SK-N-SH treated with all-trans-retinoic acid at 6 μM for 48 hours (cell line): Measurements from ENCODE around the gene MXRA7.

ENCODE experiments used
- ATAC-seq: fragments of 200-7000 bp; cut with Tn5 transposase; 3 replicates; pipeline ENCODE4 v1.9.1; 2020; ENCODE audit warnings: mild to moderate bottlenecking, moderate library complexity
- BACH2 ChIP-seq: fragments of 250-450 bp; sonication (Bioruptor Pico); IDR thresholded peaks from 2 replicates; pipeline ENCODE4 v1.9.0; 2021; ENCODE audit warnings: mild to moderate bottlenecking, borderline replicate concordance
- CSDC2 ChIP-seq: fragments of 250-450 bp; sonication (Bioruptor Pico); IDR thresholded peaks from 2 replicates; pipeline ENCODE4 v1.5.0; 2020; ENCODE audit warnings: mild to moderate bottlenecking, moderate library complexity
- ESRRG ChIP-seq: fragments of 250-450 bp; sonication (Bioruptor Pico); IDR thresholded peaks from 2 replicates; pipeline ENCODE4 v1.6.1; 2021; ENCODE audit warnings: mild to moderate bottlenecking
- GLIS3 ChIP-seq: fragments of 250-450 bp; sonication (Bioruptor Pico); IDR thresholded peaks from 2 replicates; pipeline ENCODE4 v1.5.0; 2020; ENCODE audit warnings: mild to moderate bottlenecking, moderate library complexity
- ISL1 ChIP-seq: fragments of 250-450 bp; sonication (Bioruptor Pico); IDR thresholded peaks from 2 replicates; pipeline ENCODE4 v2.1.2; 2022; ENCODE audit warnings: mild to moderate bottlenecking, moderate library complexity
- OSR1 ChIP-seq: fragments of 250-450 bp; sonication (Bioruptor Pico); IDR thresholded peaks from 2 replicates; pipeline ENCODE4 v1.8.0; 2022; ENCODE audit warnings: moderate library complexity, mild to moderate bottlenecking, inconsistent platforms
- PATZ1 ChIP-seq: fragments of 250-450 bp; sonication (Bioruptor Pico); IDR thresholded peaks from 2 replicates; pipeline ENCODE4 v1.8.0; 2020; ENCODE audit warnings: mild to moderate bottlenecking, moderate library complexity, borderline replicate concordance
- POU6F1 ChIP-seq: fragments of 250-450 bp; sonication (Bioruptor Pico); IDR thresholded peaks from 2 replicates; pipeline ENCODE4 v1.8.0; 2021; ENCODE audit warnings: low read depth, mild to moderate bottlenecking, moderate library complexity, borderline replicate concordance
- PPARA ChIP-seq: fragments of 250-450 bp; sonication (Bioruptor Pico); IDR thresholded peaks from 2 replicates; pipeline ENCODE4 v1.5.0; 2020; ENCODE audit warnings: mild to moderate bottlenecking, borderline replicate concordance
- RARB ChIP-seq: fragments of 250-450 bp; sonication (Bioruptor Pico); IDR thresholded peaks from 2 replicates; pipeline ENCODE4 v1.8.0; 2021; ENCODE audit warnings: mild to moderate bottlenecking, moderate library complexity
- SNAI2 ChIP-seq: fragments of 250-450 bp; sonication (Bioruptor Pico); IDR thresholded peaks from 2 replicates; pipeline ENCODE4 v1.5.0; 2020; ENCODE audit warnings: mild to moderate bottlenecking, moderate library complexity
- TCF4 ChIP-seq: fragments of 250-450 bp; sonication (Bioruptor Pico); IDR thresholded peaks from 2 replicates; pipeline ENCODE4 v1.8.0; 2021; ENCODE audit warnings: mild to moderate bottlenecking, moderate library complexity, borderline replicate concordance
- TOX ChIP-seq: fragments of 250-450 bp; sonication (Bioruptor Pico); IDR thresholded peaks from 2 replicates; pipeline ENCODE4 v1.8.0; 2021; ENCODE audit warnings: mild to moderate bottlenecking, moderate library complexity, borderline replicate concordance
- ZC3H10 ChIP-seq: fragments of 250-450 bp; sonication (Bioruptor Pico); IDR thresholded peaks from 2 replicates; pipeline ENCODE4 v1.5.1; 2021; ENCODE audit warnings: mild to moderate bottlenecking, moderate library complexity
- ZFP3 ChIP-seq: fragments of 250-450 bp; sonication (Bioruptor Pico); IDR thresholded peaks from 2 replicates; pipeline ENCODE4 v1.5.0; 2020; ENCODE audit warnings: mild to moderate bottlenecking, moderate library complexity
- ZNF565 ChIP-seq: fragments of 450-650 bp; formaldehyde crosslinking; conservative IDR thresholded peaks from 2 replicates; pipeline ENCODE4 v1.5.0; 2020; ENCODE audit warnings: low read depth, mild to moderate bottlenecking, moderate library complexity
- ZNF70 ChIP-seq: fragments of 450-650 bp; formaldehyde crosslinking; IDR thresholded peaks from 2 replicates; pipeline ENCODE4 v1.5.0; 2020; ENCODE audit warnings: mild to moderate bottlenecking, moderate library complexity
- TF ChIP-seq, protein P1 (sequence below): fragments of 250-450 bp; sonication (Bioruptor Pico); IDR thresholded peaks from 2 replicates; pipeline ENCODE4 v1.5.1; 2020; ENCODE audit warnings: low read depth, mild to moderate bottlenecking, moderate library complexity
- TF ChIP-seq, protein P2 (sequence below): fragments of 250-450 bp; sonication (Bioruptor Pico); IDR thresholded peaks from 2 replicates; pipeline ENCODE4 v1.5.1; 2021; ENCODE audit warnings: mild to moderate bottlenecking, moderate library complexity

MXRA7 gene

GRCh38 chr17:76682296-76682695, 28.5 kb downstream of the MXRA7 start:
- no peak for TF ChIP-seq RARB (CRISPR knock-in tag)
- TF ChIP-seq TOX (CRISPR knock-in tag) = no peak
- no peak for ATAC-seq

GRCh38 chr17:76681222-76682137, 29.3 kb downstream of the MXRA7 start:
- TF ChIP-seq GLIS3 (no peak), TCF4 (CRISPR knock-in tag) (no peak), ESRRG (CRISPR knock-in tag) (no peak), ZC3H10 (no peak), OSR1 (CRISPR knock-in tag) (no peak), PATZ1 (CRISPR knock-in tag) (no peak)
- TF ChIP-seq, protein P1, sequence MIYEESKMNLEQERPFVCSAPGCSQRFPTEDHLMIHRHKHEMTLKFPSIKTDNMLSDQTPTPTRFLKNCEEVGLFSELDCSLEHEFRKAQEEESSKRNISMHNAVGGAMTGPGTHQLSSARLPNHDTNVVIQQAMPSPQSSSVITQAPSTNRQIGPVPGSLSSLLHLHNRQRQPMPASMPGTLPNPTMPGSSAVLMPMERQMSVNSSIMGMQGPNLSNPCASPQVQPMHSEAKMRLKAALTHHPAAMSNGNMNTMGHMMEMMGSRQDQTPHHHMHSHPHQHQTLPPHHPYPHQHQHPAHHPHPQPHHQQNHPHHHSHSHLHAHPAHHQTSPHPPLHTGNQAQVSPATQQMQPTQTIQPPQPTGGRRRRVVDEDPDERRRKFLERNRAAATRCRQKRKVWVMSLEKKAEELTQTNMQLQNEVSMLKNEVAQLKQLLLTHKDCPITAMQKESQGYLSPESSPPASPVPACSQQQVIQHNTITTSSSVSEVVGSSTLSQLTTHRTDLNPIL (CRISPR knock-in tag) = no peak
- peak; percentile 94 for ATAC-seq

DNA sequence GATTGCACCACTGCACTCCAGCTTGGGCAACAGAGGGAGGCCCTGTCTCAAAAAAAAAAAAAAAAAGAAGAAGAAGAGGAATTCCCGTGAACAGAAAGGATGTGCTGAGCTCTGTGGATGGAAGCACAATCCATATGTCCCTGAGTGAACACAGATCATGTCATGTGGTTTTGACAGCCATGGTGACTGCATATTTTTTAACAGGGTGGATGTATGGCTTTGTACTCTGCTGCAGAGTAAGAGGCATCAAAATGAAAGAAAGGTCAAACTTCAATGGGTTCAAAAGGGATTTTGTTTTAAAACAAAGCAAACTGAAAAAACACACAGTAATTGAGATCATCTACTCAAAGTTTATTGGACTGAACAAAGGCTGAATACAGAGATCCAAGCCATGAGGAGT, 31.5 kb downstream of the MXRA7 start:
- no peak for TF ChIP-seq SNAI2 (CRISPR knock-in tag)
- TF ChIP-seq, protein P1 (CRISPR knock-in tag) = no peak
- TF ChIP-seq RARB (CRISPR knock-in tag) = no peak
- no peak for TF ChIP-seq PPARA (CRISPR knock-in tag)
- TF ChIP-seq ISL1 = no peak
- TF ChIP-seq CSDC2 (CRISPR knock-in tag) = no peak
- no peak for TF ChIP-seq GLIS3
- no peak for TF ChIP-seq ZNF70 (CRISPR knock-in tag)
- TF ChIP-seq ESRRG (CRISPR knock-in tag) = no peak
- no peak for TF ChIP-seq BACH2 (CRISPR knock-in tag)
- TF ChIP-seq, protein P2, sequence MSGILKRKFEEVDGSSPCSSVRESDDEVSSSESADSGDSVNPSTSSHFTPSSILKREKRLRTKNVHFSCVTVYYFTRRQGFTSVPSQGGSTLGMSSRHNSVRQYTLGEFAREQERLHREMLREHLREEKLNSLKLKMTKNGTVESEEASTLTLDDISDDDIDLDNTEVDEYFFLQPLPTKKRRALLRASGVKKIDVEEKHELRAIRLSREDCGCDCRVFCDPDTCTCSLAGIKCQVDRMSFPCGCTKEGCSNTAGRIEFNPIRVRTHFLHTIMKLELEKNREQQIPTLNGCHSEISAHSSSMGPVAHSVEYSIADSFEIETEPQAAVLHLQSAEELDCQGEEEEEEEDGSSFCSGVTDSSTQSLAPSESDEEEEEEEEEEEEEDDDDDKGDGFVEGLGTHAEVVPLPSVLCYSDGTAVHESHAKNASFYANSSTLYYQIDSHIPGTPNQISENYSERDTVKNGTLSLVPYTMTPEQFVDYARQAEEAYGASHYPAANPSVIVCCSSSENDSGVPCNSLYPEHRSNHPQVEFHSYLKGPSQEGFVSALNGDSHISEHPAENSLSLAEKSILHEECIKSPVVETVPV (CRISPR knock-in tag) = no peak
- no peak for TF ChIP-seq OSR1 (CRISPR knock-in tag)
- TF ChIP-seq POU6F1 = no peak
- TF ChIP-seq PATZ1 (CRISPR knock-in tag) = no peak
- no peak for ATAC-seq

DNA sequence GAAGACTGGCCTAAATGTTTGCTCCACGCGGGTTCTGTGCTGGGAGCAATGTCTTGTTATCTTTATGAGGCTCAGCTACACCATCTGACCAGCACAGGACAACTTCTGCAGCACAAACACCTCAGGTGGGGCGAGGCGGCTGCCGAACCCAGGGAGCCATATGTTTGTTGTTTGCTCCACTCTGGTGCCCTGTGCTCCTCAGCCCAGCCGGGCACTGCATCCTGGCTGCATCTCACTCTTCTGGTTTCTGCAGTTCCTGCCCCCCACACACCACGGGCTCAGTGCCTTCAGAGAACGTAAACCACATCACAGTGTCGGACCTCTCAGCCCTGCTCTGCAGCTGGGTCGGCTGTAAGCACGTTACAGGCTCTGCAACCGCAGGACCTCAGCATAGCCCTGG, 32.4 kb downstream of the MXRA7 start:
- ATAC-seq = no peak
- TF ChIP-seq CSDC2 (CRISPR knock-in tag) = no peak
- no peak for TF ChIP-seq ESRRG (CRISPR knock-in tag)
- no peak for TF ChIP-seq PATZ1 (CRISPR knock-in tag)
- no peak for TF ChIP-seq ZFP3 (CRISPR knock-in tag)
- TF ChIP-seq ZNF565 (CRISPR knock-in tag) = no peak
- TF ChIP-seq TCF4 (CRISPR knock-in tag) = no peak
- no peak for TF ChIP-seq POU6F1
- TF ChIP-seq, protein P2 (CRISPR knock-in tag) = no peak
- TF ChIP-seq GLIS3 = no peak
